SK-N-SH (cell line): ENCODE measurements around the gene IMMT.

Source experiments
- CTCF ChIP-seq: fragments of 200-600 bp; sonication (generic); IDR thresholded peaks from 2 replicates; pipeline ENCODE4 v1.6.1; 2017; ENCODE audit warnings: antibody characterized with exemption, mild to moderate bottlenecking, moderate library complexity
- EP300 ChIP-seq, 2 experiments: IDR thresholded peaks; 2 replicates each; pipeline versions ENCODE4 v1.4.0 to v1.6.1; 2012; ENCODE audit warnings: borderline replicate concordance in 1 of 2, low read depth in 1 of 2, low read length in 1 of 2
- FOSL2 ChIP-seq: IDR thresholded peaks from 2 replicates; pipeline ENCODE4 v1.4.0; 2012; ENCODE audit warnings: low read depth, mild to moderate bottlenecking, moderate library complexity, borderline replicate concordance
- MAX ChIP-seq: IDR thresholded peaks from 2 replicates; pipeline ENCODE4 v1.4.0; 2012; ENCODE audit warnings: low read depth
- MEF2A ChIP-seq: IDR thresholded peaks from 2 replicates; pipeline ENCODE4 v1.4.0; 2012; ENCODE audit warnings: low read depth, borderline replicate concordance
- NFIC ChIP-seq: IDR thresholded peaks from 2 replicates; pipeline ENCODE4 v1.4.0; 2012; ENCODE audit warnings: borderline replicate concordance
- POLR2AphosphoS5 ChIP-seq: IDR thresholded peaks from 2 replicates; pipeline ENCODE4 v1.6.1; 2012; ENCODE audit warnings: low read depth, low read length
- RXRA ChIP-seq: IDR thresholded peaks from 2 replicates; pipeline ENCODE4 v1.4.0; 2012; ENCODE audit warnings: low read depth, mild to moderate bottlenecking, borderline replicate concordance
- TAF1 ChIP-seq: IDR thresholded peaks from 2 replicates; pipeline ENCODE4 v1.6.1; 2012; ENCODE audit warnings: low read depth, mild to moderate bottlenecking, low read length, moderate library complexity, borderline replicate concordance
- USF2 ChIP-seq: fragments of 150-350 bp; IDR thresholded peaks from 2 replicates; pipeline ENCODE4 v1.6.1; 2017; ENCODE audit warnings: antibody characterized with exemption, low read length, low read depth, borderline replicate concordance
- TF ChIP-seq, protein P1 (sequence below): IDR thresholded peaks from 2 replicates; pipeline ENCODE4 v1.6.1; 2012; ENCODE audit warnings: mild to moderate bottlenecking, low read depth, low read length, moderate library complexity

GRCh38 chr2:86107031-86107430 is 88.2 kb downstream of the IMMT start:
- TF ChIP-seq CTCF (no peak), NFIC (no peak), MAX (no peak), TAF1 (no peak), RXRA (no peak), EP300 (IDR thresholded peaks at IDR 0.05; ENCODE audit: borderline replicate concordance in 1 of 2, low read depth in 1 of 2, low read length in 1 of 2) (no peak), MEF2A (no peak), FOSL2 (no peak), USF2 (no peak), POLR2AphosphoS5 (no peak)
- TF ChIP-seq, protein P1, sequence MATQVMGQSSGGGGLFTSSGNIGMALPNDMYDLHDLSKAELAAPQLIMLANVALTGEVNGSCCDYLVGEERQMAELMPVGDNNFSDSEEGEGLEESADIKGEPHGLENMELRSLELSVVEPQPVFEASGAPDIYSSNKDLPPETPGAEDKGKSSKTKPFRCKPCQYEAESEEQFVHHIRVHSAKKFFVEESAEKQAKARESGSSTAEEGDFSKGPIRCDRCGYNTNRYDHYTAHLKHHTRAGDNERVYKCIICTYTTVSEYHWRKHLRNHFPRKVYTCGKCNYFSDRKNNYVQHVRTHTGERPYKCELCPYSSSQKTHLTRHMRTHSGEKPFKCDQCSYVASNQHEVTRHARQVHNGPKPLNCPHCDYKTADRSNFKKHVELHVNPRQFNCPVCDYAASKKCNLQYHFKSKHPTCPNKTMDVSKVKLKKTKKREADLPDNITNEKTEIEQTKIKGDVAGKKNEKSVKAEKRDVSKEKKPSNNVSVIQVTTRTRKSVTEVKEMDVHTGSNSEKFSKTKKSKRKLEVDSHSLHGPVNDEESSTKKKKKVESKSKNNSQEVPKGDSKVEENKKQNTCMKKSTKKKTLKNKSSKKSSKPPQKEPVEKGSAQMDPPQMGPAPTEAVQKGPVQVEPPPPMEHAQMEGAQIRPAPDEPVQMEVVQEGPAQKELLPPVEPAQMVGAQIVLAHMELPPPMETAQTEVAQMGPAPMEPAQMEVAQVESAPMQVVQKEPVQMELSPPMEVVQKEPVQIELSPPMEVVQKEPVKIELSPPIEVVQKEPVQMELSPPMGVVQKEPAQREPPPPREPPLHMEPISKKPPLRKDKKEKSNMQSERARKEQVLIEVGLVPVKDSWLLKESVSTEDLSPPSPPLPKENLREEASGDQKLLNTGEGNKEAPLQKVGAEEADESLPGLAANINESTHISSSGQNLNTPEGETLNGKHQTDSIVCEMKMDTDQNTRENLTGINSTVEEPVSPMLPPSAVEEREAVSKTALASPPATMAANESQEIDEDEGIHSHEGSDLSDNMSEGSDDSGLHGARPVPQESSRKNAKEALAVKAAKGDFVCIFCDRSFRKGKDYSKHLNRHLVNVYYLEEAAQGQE: no peak
